HG03196 (cell line): Measurements from ENCODE around the gene RABGGTA.
"Not testable (repeated sequence)": the region's sequence is repeated elsewhere in the genome, so short reads cannot be mapped to it uniquely, and the experiment has no call there.

Source experiments
- ATAC-seq: cut with Tn5 transposase; IDR thresholded peaks from one replicate; pipeline ENCODE4 v1.9.1; 2021; ENCODE audit not compliant: unreplicated experiment

Gene RABGGTA

GRCh38 chr14:24222987-24223386 is 48.4 kb downstream of the RABGGTA start:
- not testable (repeated sequence) for ATAC-seq

- no peak for ATAC-seq
Observed at GRCh38 chr14:24219521-24219920, 51.9 kb downstream of the RABGGTA start.

DNA sequence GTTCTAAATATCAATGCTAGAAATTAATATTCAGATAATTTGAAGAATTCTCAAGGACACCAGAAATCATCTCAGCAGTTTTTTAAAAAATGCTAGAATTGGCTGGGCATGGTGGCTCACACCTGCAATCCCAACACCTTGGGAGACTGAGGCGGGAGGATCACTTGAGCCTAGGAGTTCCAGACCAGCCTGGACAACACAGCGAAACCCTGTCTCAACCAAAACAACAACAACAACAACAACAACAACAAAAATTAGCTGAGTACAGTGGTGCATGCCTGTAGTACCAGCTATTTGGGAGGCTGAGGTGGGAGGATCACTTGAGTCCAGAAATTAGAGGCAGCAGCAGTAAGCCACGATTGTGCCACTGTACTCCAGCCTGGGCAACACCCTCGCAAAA is 52.3 kb downstream of the RABGGTA start:
- no peak for ATAC-seq

DNA sequence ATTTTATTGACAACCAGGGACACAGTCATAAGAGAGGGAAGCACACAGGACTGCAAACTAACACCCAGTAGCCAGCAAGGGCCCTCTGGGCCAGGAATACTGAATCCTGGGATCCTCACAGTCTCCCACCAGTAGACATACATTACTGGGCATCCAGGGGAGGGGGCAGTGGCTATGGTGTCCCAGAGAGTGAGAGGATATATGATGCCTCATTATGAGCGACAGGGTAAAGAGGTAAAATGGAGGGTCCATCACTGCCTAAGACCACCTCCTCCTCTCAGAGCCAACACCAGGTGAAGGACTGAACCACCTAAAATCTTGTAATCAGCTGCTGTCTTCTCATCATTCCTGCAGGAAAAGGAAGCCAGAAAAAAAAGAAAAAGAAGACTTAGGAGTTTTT is 54.5 kb downstream of the RABGGTA start:
- not testable (repeated sequence) for ATAC-seq

GRCh38 chr14:24216345-24216699 is 55.1 kb downstream of the RABGGTA start:
- no peak for ATAC-seq
